HEK293 (cell line): ENCODE measurements around the gene PLXNA3.

Experiments used
- CTCF ChIA-PET: fragments of 350-600 bp; formaldehyde crosslinking; extraction: SDS; loops from one replicate; lab custom pipeline; 2021; ENCODE audit warnings: antibody characterized with exemption; lab: Yijun Ruan, JAX
- POLR2A ChIA-PET: fragments of 300-600 bp; formaldehyde crosslinking; extraction: SDS; loops from one replicate; lab custom pipeline; 2020; ENCODE audit warnings: antibody characterized with exemption, inconsistent platforms; lab: Yijun Ruan, JAX
- H3K27ac ChIP-seq: fragments of 200-500 bp; sonication (Bioruptor generic); 2 replicates; pipeline ENCODE4 v1.5.1; 2014; ENCODE audit warnings: low read depth, low read length, control low read depth, inconsistent platforms; ENCODE audit errors: extremely low read depth
- H3K36me3 ChIP-seq, 2 experiments: fragments of 200-500 bp in 1 of 2; sonication (Bioruptor generic) in 1 of 2; 1 replicate in 1 of 2; 2 replicates in 1 of 2; pipeline ENCODE4 v1.5.1; 2014 to 2017; ENCODE audit warnings: inconsistent platforms in 2 of 2, low read length in 2 of 2; ENCODE audit not compliant: control insufficient read depth in 2 of 2, insufficient read depth in 1 of 2
- H3K4me1 ChIP-seq: fragments of 200-500 bp; sonication (Bioruptor generic); 2 replicates; pipeline ENCODE4 v1.5.1; 2014; ENCODE audit warnings: mild to moderate bottlenecking, low read length, inconsistent platforms; ENCODE audit not compliant: control insufficient read depth, insufficient read depth
- H3K4me3 ChIP-seq: 2 replicates; pipeline ENCODE4 v1.5.1; 2011; ENCODE audit warnings: low read depth, mild to moderate bottlenecking, control low read depth, low read length, moderate library complexity
- H3K9me3 ChIP-seq: fragments of 200-500 bp; sonication (Bioruptor generic); 2 replicates; pipeline ENCODE4 v1.5.1; 2014; ENCODE audit warnings: low read depth, low read length, inconsistent platforms; ENCODE audit not compliant: control insufficient read depth, insufficient read depth
- HOXD13 ChIP-seq: sonication (generic); formaldehyde crosslinking; IDR thresholded peaks from 2 replicates; pipeline ENCODE4 v1.8.0; 2022; ENCODE audit warnings: missing genetic modification reagents, borderline replicate concordance
- KLF9 ChIP-seq: fragments of 450-650 bp; formaldehyde crosslinking; IDR thresholded peaks from 2 replicates; pipeline ENCODE4 v1.5.1; 2016; ENCODE audit warnings: missing biosample characterization, missing genetic modification characterization, low read depth
- ZBTB20 ChIP-seq: fragments of 450-650 bp; formaldehyde crosslinking; IDR thresholded peaks from 2 replicates; pipeline ENCODE4 v1.5.1; 2016; ENCODE audit warnings: missing biosample characterization, missing genetic modification characterization
- ZBTB21 ChIP-seq: fragments of 450-650 bp; formaldehyde crosslinking; IDR thresholded peaks from 2 replicates; pipeline ENCODE4 v1.5.1; 2017; ENCODE audit warnings: missing biosample characterization, missing genetic modification characterization
- ZBTB26 ChIP-seq: fragments of 450-650 bp; formaldehyde crosslinking; optimal IDR thresholded peaks from 2 replicates; pipeline ENCODE3; 2016; ENCODE audit warnings: missing biosample characterization, mild to moderate bottlenecking, missing genetic modification characterization
- ZBTB7A ChIP-seq: fragments of 450-650 bp; formaldehyde crosslinking; IDR thresholded peaks from 2 replicates; pipeline ENCODE4 v1.5.1; 2016; ENCODE audit warnings: low read depth, missing biosample characterization, missing genetic modification characterization
- ZFP69B ChIP-seq: fragments of 450-650 bp; formaldehyde crosslinking; IDR thresholded peaks from 2 replicates; pipeline ENCODE4 v1.5.1; 2016; ENCODE audit warnings: missing biosample characterization, missing genetic modification characterization
- ZNF157 ChIP-seq: fragments of 450-650 bp; formaldehyde crosslinking; IDR thresholded peaks from 2 replicates; pipeline ENCODE4 v1.5.1; 2016; ENCODE audit warnings: missing biosample characterization, missing genetic modification characterization
- ZNF169 ChIP-seq: fragments of 450-650 bp; formaldehyde crosslinking; IDR thresholded peaks from 2 replicates; pipeline ENCODE4 v1.5.1; 2016; ENCODE audit warnings: missing biosample characterization, missing genetic modification characterization
- ZNF2 ChIP-seq: fragments of 450-650 bp; formaldehyde crosslinking; IDR thresholded peaks from 2 replicates; pipeline ENCODE4 v1.5.1; 2016; ENCODE audit warnings: missing biosample characterization, missing genetic modification characterization
- ZNF202 ChIP-seq: fragments of 450-650 bp; formaldehyde crosslinking; IDR thresholded peaks from 2 replicates; pipeline ENCODE4 v1.5.1; 2016; ENCODE audit warnings: missing biosample characterization, missing genetic modification characterization, borderline replicate concordance
- ZNF23 ChIP-seq: fragments of 450-650 bp; formaldehyde crosslinking; IDR thresholded peaks from 2 replicates; pipeline ENCODE4 v1.5.1; 2016; ENCODE audit warnings: missing biosample characterization, missing genetic modification characterization, borderline replicate concordance
- ZNF311 ChIP-seq: fragments of 450-650 bp; formaldehyde crosslinking; IDR thresholded peaks from 2 replicates; pipeline ENCODE4 v1.5.1; 2017; ENCODE audit warnings: missing biosample characterization, missing genetic modification characterization, borderline replicate concordance
- ZNF350 ChIP-seq: fragments of 450-650 bp; formaldehyde crosslinking; IDR thresholded peaks from 2 replicates; pipeline ENCODE4 v1.5.0; 2017; ENCODE audit warnings: missing biosample characterization, mild to moderate bottlenecking, missing genetic modification characterization
- ZNF398 ChIP-seq: fragments of 450-650 bp; formaldehyde crosslinking; IDR thresholded peaks from 2 replicates; pipeline ENCODE4 v1.5.1; 2017; ENCODE audit warnings: missing biosample characterization, missing genetic modification characterization
- ZNF521 ChIP-seq: fragments of 450-650 bp; formaldehyde crosslinking; IDR thresholded peaks from 2 replicates; pipeline ENCODE4 v1.5.1; 2017; ENCODE audit warnings: missing biosample characterization, mild to moderate bottlenecking, missing genetic modification characterization
- ZNF610 ChIP-seq: fragments of 450-650 bp; formaldehyde crosslinking; IDR thresholded peaks from 2 replicates; pipeline ENCODE4 v1.5.1; 2016; ENCODE audit warnings: missing biosample characterization, missing genetic modification characterization, borderline replicate concordance
- ZNF664 ChIP-seq: fragments of 450-650 bp; formaldehyde crosslinking; IDR thresholded peaks from 2 replicates; pipeline ENCODE4 v1.5.1; 2016; ENCODE audit warnings: missing biosample characterization, missing genetic modification characterization
- ZNF704 ChIP-seq: fragments of 450-650 bp; formaldehyde crosslinking; IDR thresholded peaks from 2 replicates; pipeline ENCODE4 v1.5.1; 2016; ENCODE audit warnings: missing biosample characterization, missing genetic modification characterization
- ZNF792 ChIP-seq: fragments of 450-650 bp; formaldehyde crosslinking; IDR thresholded peaks from 2 replicates; pipeline ENCODE4 v1.5.1; 2016; ENCODE audit warnings: missing biosample characterization, missing genetic modification characterization

PLXNA3 gene

GRCh38 chrX:154468217-154468616 is 10.1 kb downstream of the PLXNA3 start:
- H3K36me3 ChIP-seq, result peaks cover 0 to 91% of the 10 kb centered on the region in 2 experiments; a peak in 1 of 3 replicates
- CTCF ChIA-PET, result interaction anchor here (0.5 to 0.6 kb wide), 2 partner anchors 49 to 523 kb away, joined by 4 to 5 read pairs; no protein-coding TSS in a partner anchor
- H3K27ac ChIP-seq, result no peak overlapping the region
- POLR2A ChIA-PET, result interaction anchor here (0.6 to 1.5 kb wide), 3 partner anchors 9 to 51 kb away, joined by 3 to 4 read pairs (median 3); partner anchors contain the start of gene SLC10A3
- no peak overlapping the region for H3K4me3 ChIP-seq
- TF ChIP-seq ZNF202 (no peak), KLF9 (tag by site-specific recombination) (no peak)
- H3K4me1 ChIP-seq, result no peaks in the 10 kb centered on the region
- H3K9me3 ChIP-seq, result no peaks in the 10 kb centered on the region

- POLR2A ChIA-PET, result interaction anchor here (0.5 to 1.5 kb wide), 3 partner anchors 10 to 52 kb away, joined by 3 to 4 read pairs (median 3); partner anchors contain the start of gene SLC10A3
- H3K27ac ChIP-seq, result no peak overlapping the region
- H3K36me3 ChIP-seq, result peaks cover 0 to 89% of the 10 kb centered on the region in 2 experiments; a peak in 2 of 3 replicates
- no peaks in the 10 kb centered on the region for H3K4me1 ChIP-seq
- TF ChIP-seq ZNF311 (tag by site-specific recombination) (no peak), ZNF664 (no peak), ZNF398 (tag by site-specific recombination) (no peak), ZNF704 (no peak), ZNF23 (tag by site-specific recombination) (no peak), KLF9 (tag by site-specific recombination) (no peak), ZNF610 (tag by site-specific recombination) (no peak), ZNF169 (no peak), ZFP69B (no peak), HOXD13 (CRISPR knock-in tag) (no peak), ZNF792 (tag by site-specific recombination) (no peak), ZNF350 (tag by site-specific recombination) (no peak), ZBTB26 (tag by site-specific recombination) (no peak), ZBTB20 (tag by site-specific recombination) (no peak), ZNF157 (tag by site-specific recombination) (no peak), ZNF521 (tag by site-specific recombination) (no peak), ZBTB21 (tag by site-specific recombination) (no peak), ZNF2 (tag by site-specific recombination) (no peak), ZBTB7A (tag by site-specific recombination) (no peak)
- H3K4me3 ChIP-seq, result no peak overlapping the region
- CTCF ChIA-PET, result no interaction called here
- H3K9me3 ChIP-seq, result no peaks in the 10 kb centered on the region
Measured at GRCh38 chrX:154469114-154469513, 11.0 kb downstream of the PLXNA3 start.
